ENCODE measurements around the gene NEK4. TPM values are rescaled to one million over a fixed set of nuclear protein-coding genes. Genes with fewer than 3 reads are reported as not detected.

Gene NEK4
- total RNA-seq, result 11.1 and 12.2 TPM in 2 replicates

GRCh38 chr3:52770496-52771333, at the start of gene NEK4:
NEK4 (minus strand) TSS chr3:52770940; CDS start chr3:52770746, 194 bp downstream.

GRCh38 chr3:52794612-52795099, 23.9 kb upstream of the NEK4 start, which contains the start of gene ITIH3:
ITIH3 (plus strand) TSS chr3:52794796; CDS start chr3:52794804, 8 bp downstream.

GRCh38 chr3:52777127-52777958, 6.6 kb upstream of the NEK4 start, which contains the start of gene ITIH1:
ITIH1 (plus strand) TSS chr3:52777599; CDS start chr3:52777616, 17 bp downstream.

GRCh38 chr3:52705688-52706686, 64.8 kb downstream of the NEK4 start, which contains the start of the genes GLT8D1 and SPCS1:
GLT8D1 (minus strand) TSS chr3:52705791; CDS start chr3:52700460, 5,331 bp downstream.
SPCS1 (plus strand) TSS chr3:52706106; CDS start chr3:52706247, 141 bp downstream.

GRCh38 chr3:52685709-52686691, 84.7 kb downstream of the NEK4 start, which contains the start of the genes GNL3 and PBRM1:
GNL3 (plus strand) TSS chr3:52686032; CDS start chr3:52686093, 61 bp downstream.
PBRM1 (minus strand) TSS chr3:52685913.

Other genes with a start within 250 kb of the NEK4 start
- gene NT5DC2, start 237.1 kb downstream of the NEK4 start, total RNA-seq, result 118 and 290 TPM in 2 replicates
- gene UQCC5, start 234.3 kb downstream of the NEK4 start, total RNA-seq, result 0.91 TPM in 1 of 2 replicates, not detected in the other
- gene PBRM1, start 85.0 kb downstream of the NEK4 start, total RNA-seq, result 30.9 and 40.2 TPM in 2 replicates
- gene GNL3, start 84.9 kb downstream of the NEK4 start, total RNA-seq, result 72.3 and 80.9 TPM in 2 replicates
- 88.7 and 115 TPM in 2 replicates for gene GLT8D1, start 65.1 kb downstream of the NEK4 start, total RNA-seq
- 144 and 267 TPM in 2 replicates for gene SPCS1, start 64.8 kb downstream of the NEK4 start, total RNA-seq
- gene ITIH1, start 6.7 kb upstream of the NEK4 start, total RNA-seq, result not detected in 2 replicates
- gene ITIH3, start 23.9 kb upstream of the NEK4 start, total RNA-seq, result 0.13 TPM in 1 of 2 replicates, not detected in the other
- gene ITIH4, start 59.7 kb upstream of the NEK4 start, total RNA-seq, result not detected in 2 replicates
- 5.7 TPM in 1 of 2 replicates, not detected in the other for gene MUSTN1, start 64.1 kb upstream of the NEK4 start, total RNA-seq
- gene STIMATE, start 126.6 kb upstream of the NEK4 start, total RNA-seq, result 10.9 and 12.9 TPM in 2 replicates

All from epithelial cell of alveolus of lung (primary cell).